HG03354 (cell line): Measurements from ENCODE around the gene FN3K.

Source experiments
- ATAC-seq: cut with Tn5 transposase; IDR thresholded peaks from one replicate; pipeline ENCODE4 v1.9.1; 2021; ENCODE audit warnings: mild to moderate bottlenecking; ENCODE audit not compliant: unreplicated experiment, poor library complexity, severe bottlenecking

FN3K gene

GRCh38 chr17:82703036-82703745 is 32.2 kb upstream of the FN3K start:
- no peak for ATAC-seq

GRCh38 chr17:82703935-82704865 is 31.2 kb upstream of the FN3K start:
- ATAC-seq = no peak

- ATAC-seq = no peak
Measured at GRCh38 chr17:82704886-82705285, 30.5 kb upstream of the FN3K start.

- ATAC-seq = no peak
Measured at GRCh38 chr17:82705756-82706155, 29.7 kb upstream of the FN3K start.

GRCh38 chr17:82709024-82709675 is 26.3 kb upstream of the FN3K start:
- ATAC-seq = no peak

GRCh38 chr17:82709676-82710498 is 25.5 kb upstream of the FN3K start:
- no peak for ATAC-seq

GRCh38 chr17:82710499-82711232 is 24.7 kb upstream of the FN3K start:
- no peak for ATAC-seq

- no peak for ATAC-seq
Measured at GRCh38 chr17:82713071-82713723, 22.2 kb upstream of the FN3K start.

GRCh38 chr17:82716203-82717010 is 19.0 kb upstream of the FN3K start, which contains the start of gene FN3KRP:
FN3KRP (plus strand) TSS chr17:82716706; CDS start chr17:82716756, 50 bp downstream.
- peak; percentile 77 for ATAC-seq

- no peak for ATAC-seq
Measured at GRCh38 chr17:82718986-82719685, 16.3 kb upstream of the FN3K start.

- ATAC-seq = no peak
Measured at GRCh38 chr17:82720204-82720603, 15.2 kb upstream of the FN3K start.

GRCh38 chr17:82722341-82723013 is 12.9 kb upstream of the FN3K start:
- no peak for ATAC-seq

GRCh38 chr17:82723169-82723807 is 12.1 kb upstream of the FN3K start:
- no peak for ATAC-seq

- ATAC-seq = no peak
Measured at GRCh38 chr17:82726427-82726826, 9.0 kb upstream of the FN3K start.

- ATAC-seq = no peak
Measured at GRCh38 chr17:82729479-82730260, 5.7 kb upstream of the FN3K start.
